HG02798 (cell line): ENCODE data around the gene PCIF1.

Experiments used
- ATAC-seq: cut with Tn5 transposase; IDR thresholded peaks from one replicate; pipeline ENCODE4 v1.9.1; 2021; ENCODE audit warnings: mild to moderate bottlenecking; ENCODE audit not compliant: unreplicated experiment, poor library complexity

PCIF1 gene

DNA sequence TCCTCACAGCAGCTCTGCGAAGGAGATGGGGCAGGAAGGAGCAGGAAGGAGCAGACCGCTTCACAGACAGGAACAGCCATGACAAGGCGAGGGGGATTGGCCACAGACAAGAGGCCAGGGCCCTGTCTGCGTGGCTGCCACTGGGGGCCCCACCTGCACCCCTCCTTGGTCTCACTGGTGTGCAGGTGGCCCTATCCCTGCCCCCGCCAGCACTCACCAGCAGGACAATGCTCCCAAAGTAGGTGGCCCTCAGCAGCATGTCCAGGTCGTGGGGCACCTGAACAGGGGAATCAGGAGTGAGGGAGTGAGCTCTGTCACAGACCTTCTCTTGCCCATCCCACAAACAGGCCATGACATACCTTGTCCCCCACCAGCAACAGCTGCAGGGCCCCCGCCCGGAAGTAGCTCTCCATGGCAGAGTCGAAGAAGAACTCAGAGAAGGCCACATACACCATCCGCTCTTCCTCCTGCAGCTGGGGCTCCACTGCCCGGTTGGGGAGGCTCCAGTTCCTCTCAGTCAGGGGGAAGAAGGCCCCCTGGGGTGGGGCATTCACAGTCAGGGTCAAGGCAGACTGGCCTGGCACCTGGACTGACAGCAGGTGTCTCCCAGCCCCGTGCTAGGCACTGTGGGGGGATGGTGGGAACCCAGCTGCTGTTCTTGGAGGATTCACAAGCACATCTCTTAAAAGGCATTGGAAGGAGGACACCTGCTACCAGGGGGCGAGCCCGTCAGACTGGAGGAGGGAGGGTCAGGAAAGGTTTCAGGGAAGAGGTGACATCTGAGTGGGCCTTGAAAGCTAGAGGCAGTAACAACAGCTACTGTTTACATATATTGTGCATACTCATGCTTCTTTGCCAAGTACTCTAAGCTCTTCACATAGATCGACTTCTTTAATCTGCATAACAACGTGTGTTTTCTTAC lies 29.6 kb upstream of the PCIF1 start:
- no peak for ATAC-seq

GRCh38 chr20:45905505-45906079 lies 28.9 kb upstream of the PCIF1 start:
- no peak for ATAC-seq

DNA sequence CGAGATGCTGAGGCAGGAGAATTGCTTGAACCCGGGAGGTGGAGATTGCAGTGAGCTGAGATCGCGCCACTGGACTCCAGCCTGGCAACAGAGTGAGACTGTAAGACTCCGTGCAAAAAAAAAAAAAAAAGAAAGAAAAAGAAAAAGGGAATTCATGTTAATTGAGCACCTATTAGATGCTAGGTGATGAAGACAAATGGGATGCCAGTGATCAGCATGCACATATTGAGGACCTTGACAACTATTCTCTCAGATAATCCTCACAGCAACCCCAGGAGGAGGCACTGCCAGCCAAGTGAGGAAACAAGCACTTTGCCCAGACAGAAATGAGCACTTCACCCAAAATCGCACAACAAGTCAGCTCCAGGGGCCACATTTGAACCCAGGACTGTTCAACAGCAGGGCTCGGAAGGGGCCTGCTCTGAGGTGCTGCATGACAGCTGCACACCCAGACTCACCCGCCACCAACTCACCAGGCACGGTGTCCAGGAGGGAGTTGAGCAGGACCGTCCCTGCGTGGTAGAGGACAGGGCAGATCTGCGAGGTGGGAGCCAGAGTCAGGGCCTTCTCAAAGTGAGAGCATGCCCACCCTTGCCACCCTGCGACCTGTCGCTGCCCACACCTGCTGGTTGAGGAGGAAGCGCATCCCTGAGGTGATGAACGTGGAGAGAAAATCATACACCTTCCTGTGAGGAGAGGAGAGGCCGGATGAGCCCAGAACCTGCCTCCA lies 27.1 kb upstream of the PCIF1 start:
- ATAC-seq = no peak

DNA sequence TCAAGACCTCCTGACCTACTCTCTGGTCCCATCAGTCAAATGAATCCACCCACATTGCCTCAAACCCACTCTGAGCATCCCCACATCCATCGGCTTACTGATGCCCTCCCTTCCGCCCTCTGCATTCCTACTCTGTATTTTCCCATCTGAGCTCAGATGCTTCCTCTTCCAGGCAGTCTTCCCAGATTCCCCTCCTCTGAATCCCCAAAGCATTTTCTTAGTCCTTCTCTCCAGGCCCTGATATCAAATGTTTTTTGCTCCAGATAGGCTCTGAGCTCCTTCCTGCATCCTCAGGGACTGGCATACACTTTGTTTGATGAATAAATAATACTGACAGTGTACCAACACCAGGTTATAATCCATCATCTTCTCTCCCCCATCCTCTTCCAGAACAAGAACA lies 26.4 kb upstream of the PCIF1 start:
- no peak for ATAC-seq

DNA sequence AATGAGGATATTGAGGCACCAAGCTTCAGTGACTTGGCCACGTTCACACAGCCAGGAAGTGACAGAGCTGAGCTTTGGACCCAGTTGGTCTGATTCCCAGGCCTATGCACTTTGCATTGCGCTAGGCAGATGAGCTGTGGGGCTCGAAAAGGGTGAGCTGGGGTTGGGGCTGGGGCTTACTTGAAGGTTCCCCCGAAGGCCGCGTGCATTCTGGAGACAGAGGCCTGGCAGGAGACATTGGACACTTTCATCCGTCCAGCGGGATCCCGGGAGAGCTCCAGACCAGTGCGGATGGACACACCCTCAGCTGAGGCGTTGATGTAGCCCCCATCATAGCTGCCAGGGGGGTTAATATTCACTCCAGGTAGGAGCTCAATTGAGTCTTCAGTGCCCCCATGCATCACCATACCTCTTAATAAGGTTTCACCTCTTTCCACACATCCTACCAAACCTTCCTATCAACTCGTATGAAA lies 25.1 kb upstream of the PCIF1 start:
- ATAC-seq = no peak

- no peak for ATAC-seq
These were observed 24.4 kb upstream of the PCIF1 start for GRCh38 chr20:45909817-45910669.

DNA sequence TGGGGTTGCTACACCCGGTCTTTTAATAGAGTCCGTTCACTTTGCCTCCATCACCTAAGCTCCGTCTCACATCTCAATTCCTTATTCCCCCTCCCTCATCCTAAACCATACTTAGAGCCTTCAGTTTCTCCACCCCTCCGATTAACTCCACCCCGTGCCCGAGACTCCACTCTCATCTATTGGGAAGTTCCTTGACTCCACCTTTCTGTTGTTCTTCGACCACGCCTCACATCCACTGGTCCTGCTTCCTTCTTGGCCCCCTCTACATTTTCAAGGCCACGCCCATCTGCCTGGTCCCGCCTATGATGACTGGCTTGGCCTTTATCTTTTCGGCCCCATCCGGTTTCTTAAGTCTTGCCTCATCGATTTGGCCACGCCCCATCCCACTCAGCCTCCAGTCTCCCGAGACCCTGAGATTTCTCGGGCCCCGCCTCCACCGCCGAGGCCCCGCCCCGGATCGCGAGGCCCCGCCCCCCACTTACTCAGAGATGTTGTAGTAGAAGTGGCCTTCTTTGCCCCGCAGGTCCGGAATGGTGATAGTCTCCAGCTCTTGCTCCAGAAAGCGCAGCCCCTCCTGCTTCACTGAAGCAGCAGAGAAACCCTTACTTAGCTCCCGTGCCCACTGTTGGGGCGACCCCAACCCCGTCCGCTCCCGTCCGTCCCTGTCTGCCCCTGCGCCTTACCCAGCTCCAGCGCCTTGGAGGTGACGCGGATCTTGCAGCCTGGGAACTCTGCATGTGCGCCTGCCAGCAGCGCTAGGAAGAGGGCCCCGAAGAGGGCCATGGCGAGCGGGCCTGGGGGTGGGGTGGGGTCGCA lies 23.6 kb upstream of the PCIF1 start:
- peak; percentile 94 for ATAC-seq

DNA sequence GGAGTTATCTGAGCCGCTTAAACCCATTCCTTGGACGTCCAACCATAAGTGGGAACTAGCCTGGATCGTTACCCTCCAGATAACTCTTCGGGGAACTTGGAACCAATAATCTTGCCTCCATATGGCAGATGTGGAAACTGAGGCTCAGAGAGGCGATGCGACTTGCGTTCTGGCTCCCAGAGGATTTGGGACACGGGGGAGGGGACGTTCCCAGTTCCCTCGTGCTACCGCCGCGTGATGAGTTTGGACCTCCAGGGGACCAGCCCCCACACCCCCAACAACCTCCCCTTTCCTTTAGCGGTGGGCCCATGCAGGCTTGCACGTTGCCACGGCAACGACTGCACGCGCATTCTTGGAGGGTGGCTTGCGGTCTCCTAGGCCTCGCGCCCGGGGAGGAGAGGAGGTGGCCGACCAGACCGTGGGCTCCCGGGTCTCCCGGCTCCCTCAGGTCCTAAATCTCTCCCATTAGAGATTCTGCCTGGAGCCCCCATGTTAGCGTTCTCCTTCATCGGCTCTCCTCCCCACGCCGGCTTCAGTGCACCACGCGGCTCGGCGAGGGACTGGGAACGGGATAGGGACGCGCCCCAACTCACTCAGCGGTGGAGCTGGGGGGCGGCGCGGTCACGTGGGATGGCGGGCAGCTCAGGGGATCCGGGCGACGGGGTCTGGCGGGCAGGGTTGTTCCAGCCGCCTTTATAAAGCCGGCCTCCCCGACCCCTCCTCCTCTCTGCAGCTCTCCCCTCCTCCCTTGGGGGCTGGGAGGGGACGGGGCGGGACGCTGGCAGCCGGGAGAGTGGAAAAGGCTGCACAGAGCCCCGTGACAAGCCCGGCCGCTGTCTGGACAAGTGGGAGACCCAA lies 22.8 kb upstream of the PCIF1 start, which contains the start of gene PLTP:
Gene PLTP, minus strand, starts transcription at position 670 of the 858 bp plus-strand sequence. CDS start 703 bp downstream, outside the sequence.
- ATAC-seq = no peak

DNA sequence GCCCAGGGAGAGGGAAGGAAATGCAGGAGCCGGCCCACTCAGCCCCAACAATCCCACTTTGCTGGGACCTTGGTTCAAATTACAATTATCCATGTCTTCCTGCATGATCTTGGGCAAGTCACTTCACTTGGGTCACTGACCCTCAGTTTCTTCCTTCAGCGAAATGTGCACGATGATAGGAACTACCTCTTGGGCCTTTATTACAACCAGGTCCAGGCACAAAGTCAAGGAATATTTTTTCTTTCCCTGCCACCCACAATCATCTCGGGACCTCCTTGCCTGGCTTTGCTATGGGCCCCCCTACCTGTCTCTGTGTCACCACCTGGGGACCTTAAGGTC lies 22.2 kb upstream of the PCIF1 start:
- ATAC-seq = no peak

DNA sequence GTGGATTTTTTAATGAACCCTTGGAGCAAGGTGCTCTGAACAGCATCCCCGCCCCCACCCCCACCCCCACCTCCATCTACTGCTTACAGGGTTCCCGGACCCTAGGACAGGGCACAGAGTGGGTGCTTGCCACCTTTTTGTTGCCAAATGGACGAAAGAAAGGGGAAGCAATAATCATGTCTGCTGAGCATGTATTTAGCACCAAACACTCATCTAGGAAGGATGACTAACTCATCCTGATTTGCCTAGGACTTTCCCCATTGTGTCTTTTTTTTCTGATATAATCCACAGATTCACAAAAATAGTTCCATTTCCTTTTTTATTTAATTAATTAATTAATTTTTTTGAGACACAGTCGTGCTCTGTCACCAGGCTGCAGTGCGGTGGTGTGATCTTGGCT lies 21.4 kb upstream of the PCIF1 start:
- no peak for ATAC-seq

- no peak for ATAC-seq
These were observed 16.7 kb upstream of the PCIF1 start for GRCh38 chr20:45917790-45918141.

- no peak for ATAC-seq
These were observed 16.2 kb upstream of the PCIF1 start for GRCh38 chr20:45918182-45918737.

GRCh38 chr20:45918779-45919537 lies 15.5 kb upstream of the PCIF1 start:
- no peak for ATAC-seq

DNA sequence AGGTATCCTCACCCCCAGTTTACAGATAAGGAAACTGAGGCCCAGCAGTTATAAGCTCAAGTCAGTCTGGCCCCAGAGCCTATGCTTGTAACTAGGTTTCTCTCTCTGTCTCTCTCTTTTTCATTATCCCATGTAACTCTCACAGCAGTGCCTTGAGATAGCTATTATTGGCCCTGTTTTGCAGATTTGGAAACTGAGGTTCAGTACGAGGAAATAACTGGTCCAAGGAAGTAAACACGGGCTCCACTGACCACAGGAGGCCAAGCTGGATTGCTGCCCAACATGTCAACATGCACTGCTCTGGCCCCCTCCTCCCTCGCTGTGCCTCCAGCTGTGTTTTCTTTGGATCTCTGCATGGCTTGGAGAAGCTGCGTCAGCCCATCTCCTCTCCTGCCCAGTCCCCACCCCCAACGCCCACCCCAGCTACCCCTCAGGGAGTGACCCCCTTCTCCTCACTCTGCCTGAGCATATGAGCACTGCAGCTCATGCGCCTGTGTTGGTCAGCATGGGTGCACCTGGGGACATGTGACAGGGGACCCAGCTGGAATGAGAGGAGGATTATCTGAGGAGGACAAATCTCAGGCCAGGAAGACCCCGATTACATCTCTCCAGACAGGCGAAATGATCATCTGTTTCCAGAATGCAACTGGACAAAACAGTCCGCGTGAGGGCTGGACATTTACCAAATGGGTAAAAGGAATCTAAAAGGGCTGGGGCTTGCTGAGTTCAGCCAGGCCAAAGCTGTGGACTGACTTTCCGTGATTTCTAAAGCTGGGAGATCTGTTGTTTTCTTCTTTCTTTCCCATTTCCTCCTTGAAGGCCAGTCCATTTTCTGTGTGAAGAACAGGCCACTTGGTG lies 14.7 kb upstream of the PCIF1 start:
- no peak for ATAC-seq

DNA sequence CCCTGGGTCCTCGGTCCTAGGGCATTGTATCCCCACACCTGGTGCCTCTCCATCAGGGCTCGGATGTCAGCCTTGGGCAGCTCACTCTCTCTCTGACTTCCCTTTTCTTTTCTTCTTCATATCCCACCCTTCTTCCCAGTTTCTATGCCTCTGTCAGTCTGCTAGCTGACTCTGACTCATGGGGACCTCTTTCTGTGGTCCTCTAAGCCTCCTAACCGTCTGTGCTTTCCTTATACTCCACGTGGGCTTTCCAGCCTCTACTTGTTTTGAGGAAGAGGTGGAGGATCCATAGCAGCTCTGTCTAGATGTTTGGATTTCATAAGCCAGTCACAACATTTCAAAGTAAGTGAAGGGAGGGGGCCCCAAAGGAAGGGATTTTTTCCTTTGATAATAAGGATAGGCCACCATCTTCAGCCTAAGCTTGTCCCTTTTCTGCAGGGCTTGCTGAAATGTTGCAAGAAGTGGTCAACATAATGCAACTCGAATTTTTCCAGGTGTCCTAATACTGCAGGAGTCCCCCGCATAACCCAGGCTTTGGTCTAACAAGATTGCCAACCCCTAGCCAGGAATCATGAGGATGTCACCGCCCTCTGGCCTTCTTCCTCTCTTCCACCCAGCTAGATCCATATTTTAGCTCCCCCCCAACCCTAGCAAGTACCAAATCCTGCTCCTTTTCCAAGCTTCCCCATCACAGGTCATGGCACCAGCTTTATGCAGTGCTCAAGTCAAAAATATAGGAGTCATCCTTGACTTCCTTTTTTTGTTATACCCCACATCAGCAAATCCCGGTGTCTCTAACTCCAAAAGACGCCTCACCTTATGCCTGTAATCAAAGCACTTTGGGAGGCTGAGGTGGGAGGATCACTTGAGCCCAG lies 13.8 kb upstream of the PCIF1 start:
- ATAC-seq = no peak
